GM23338 (cell line): Measurements from ENCODE around the gene CACNA1A. TPM values are rescaled to one million over a fixed set of nuclear protein-coding genes. Genes with fewer than 3 reads are reported as not detected.
A peak's percentile ranks its signal among the peaks of the same experiment; 100 is the strongest.

Experiments used
- ATAC-seq: fragments of 200-7000 bp; cut with Tn5 transposase; 3 replicates; pipeline ENCODE4 v1.9.1; 2020
- DNase-seq: peaks from one replicate; pipeline ENCODE4 v3.0.0-alpha.2; 2015; ENCODE audit warnings: low spot score
- H2AFZ ChIP-seq: fragments of 200-600 bp; sonication (generic); 2 replicates; pipeline ENCODE4 v1.8.0; 2016; ENCODE audit warnings: antibody characterized with exemption, mild to moderate bottlenecking, moderate library complexity
- H3F3A ChIP-seq: fragments of 200-600 bp; sonication (generic); replicated peaks from 2 replicates; pipeline ENCODE4 v1.8.0; 2017; ENCODE audit warnings: antibody characterized with exemption, mixed run types, low read depth
- H3K27ac ChIP-seq: fragments of 200-600 bp; sonication (generic); 2 replicates; pipeline ENCODE4 v1.6.1; 2016; ENCODE audit warnings: low read depth
- H3K27me3 ChIP-seq: fragments of 200-600 bp; sonication (generic); 2 replicates; pipeline ENCODE4 v1.8.0; 2016; ENCODE audit warnings: mild to moderate bottlenecking, mixed run types, moderate library complexity; ENCODE audit not compliant: insufficient read depth
- H3K36me3 ChIP-seq: fragments of 200-600 bp; sonication (generic); 2 replicates; pipeline ENCODE4 v1.8.0; 2016; ENCODE audit warnings: mild to moderate bottlenecking; ENCODE audit not compliant: insufficient read depth
- H3K4me1 ChIP-seq: fragments of 200-600 bp; sonication (generic); 2 replicates; pipeline ENCODE4 v1.8.0; 2016; ENCODE audit warnings: mild to moderate bottlenecking, moderate library complexity; ENCODE audit not compliant: insufficient read depth
- H3K4me2 ChIP-seq: fragments of 200-600 bp; sonication (generic); 2 replicates; pipeline ENCODE4 v1.7.1; 2017; ENCODE audit warnings: mixed run types
- H3K4me3 ChIP-seq: fragments of 200-600 bp; sonication (generic); 2 replicates; pipeline ENCODE4 v1.6.1; 2016; ENCODE audit warnings: mixed run types
- H3K79me2 ChIP-seq: fragments of 200-600 bp; sonication (generic); replicated peaks from 2 replicates; pipeline ENCODE4 v1.8.0; 2017; ENCODE audit warnings: mild to moderate bottlenecking; ENCODE audit not compliant: insufficient read depth
- H3K9me2 ChIP-seq: fragments of 200-600 bp; sonication (generic); 2 replicates; pipeline ENCODE4 v1.8.0; 2017; ENCODE audit not compliant: insufficient read depth
- H4K20me1 ChIP-seq: fragments of 200-600 bp; sonication (generic); replicated peaks from 2 replicates; pipeline ENCODE4 v1.8.0; 2017; ENCODE audit warnings: mild to moderate bottlenecking; ENCODE audit not compliant: insufficient read depth
- H3K27ac Mint-ChIP-seq: 2 replicates; pipeline ENCODE4 v1.8.0; 2020; ENCODE audit warnings: inconsistent platforms, mild to moderate bottlenecking, moderate library complexity, mixed read lengths
- H3K27me3 Mint-ChIP-seq: 3 replicates; pipeline ENCODE4 v1.8.0; 2022; ENCODE audit warnings: low read depth, mild to moderate bottlenecking, moderate library complexity, mixed read lengths, inconsistent platforms; ENCODE audit not compliant: insufficient read depth, poor library complexity
- H3K36me3 Mint-ChIP-seq: 3 replicates; pipeline ENCODE4 v1.8.0; 2021; ENCODE audit warnings: low read depth, mild to moderate bottlenecking, inconsistent platforms, moderate library complexity, mixed read lengths
- H3K4me1 Mint-ChIP-seq: 3 replicates; pipeline ENCODE4 v1.8.0; 2020; ENCODE audit warnings: mild to moderate bottlenecking, inconsistent platforms, mixed read lengths
- H3K4me3 Mint-ChIP-seq: 3 replicates; pipeline ENCODE4 v1.8.0; 2021; ENCODE audit warnings: moderate library complexity, mild to moderate bottlenecking, inconsistent platforms, mixed read lengths
- H3K9me3 Mint-ChIP-seq: 3 replicates; pipeline ENCODE4 v1.8.0; 2020; ENCODE audit warnings: moderate library complexity, mild to moderate bottlenecking, inconsistent platforms, mixed read lengths
- CREB1 ChIP-seq: fragments of 250-450 bp; sonication (Bioruptor Pico); IDR thresholded peaks from 2 replicates; pipeline ENCODE4 v1.5.0; 2020; ENCODE audit warnings: low read depth, mild to moderate bottlenecking, moderate library complexity
- EZH2 ChIP-seq: fragments of 200-600 bp; sonication (generic); IDR thresholded peaks from one replicate; pipeline ENCODE4 v1.8.0; 2017; ENCODE audit warnings: antibody characterized with exemption, mild to moderate bottlenecking, low read depth; ENCODE audit not compliant: unreplicated experiment
- EZH2phosphoT487 ChIP-seq: fragments of 200-600 bp; sonication (generic); IDR thresholded peaks from one replicate; pipeline ENCODE4 v1.8.1; 2018; ENCODE audit warnings: antibody characterized with exemption; ENCODE audit not compliant: unreplicated experiment
- JUNB ChIP-seq: IDR thresholded peaks from one replicate; pipeline ENCODE4 v1.6.1; 2016; ENCODE audit warnings: antibody characterized with exemption; ENCODE audit not compliant: unreplicated experiment
- NANOG ChIP-seq: IDR thresholded peaks from 2 replicates; pipeline ENCODE4 v1.6.1; 2016; ENCODE audit warnings: antibody characterized with exemption, borderline replicate concordance
- POLR2AphosphoS5 ChIP-seq: IDR thresholded peaks from 2 replicates; pipeline ENCODE4 v1.6.1; 2016; ENCODE audit warnings: antibody characterized with exemption, low read depth
- STAT1 ChIP-seq: IDR thresholded peaks from one replicate; pipeline ENCODE4 v1.6.1; 2016; ENCODE audit warnings: antibody characterized with exemption; ENCODE audit not compliant: unreplicated experiment
- ZNF114 ChIP-seq: fragments of 250-450 bp; sonication (Bioruptor Pico); IDR thresholded peaks from 2 replicates; pipeline ENCODE4 v1.5.0; 2020; ENCODE audit warnings: mild to moderate bottlenecking, moderate library complexity
- ZNF331 ChIP-seq: fragments of 250-450 bp; sonication (Bioruptor Pico); IDR thresholded peaks from 2 replicates; pipeline ENCODE4 v1.5.0; 2020; ENCODE audit warnings: low read depth, mild to moderate bottlenecking, moderate library complexity
- polyA plus RNA-seq: library from polyadenylated mRNA; unstranded; fragments of >200 nt; fragmentation: Nextera tagmentation; extraction: Ambion mirVana; gene quantifications from 2 replicates; pipeline ENCODE4 v1.2.1, GENCODE V29; 2016
- total RNA-seq: library from RNA; depleted of rRNA; stranded (reverse); fragments of >200 nt; shearing (Covaris generic); gene quantifications from 2 replicates; pipeline ENCODE4 v1.2.3, GENCODE V29; 2014
- TF ChIP-seq, protein P1 (sequence below): IDR thresholded peaks from 2 replicates; pipeline ENCODE4 v1.6.1; 2016; ENCODE audit warnings: antibody characterized with exemption
- TF ChIP-seq, protein P2 (sequence below): fragments of 250-450 bp; sonication (Bioruptor Pico); IDR thresholded peaks from 2 replicates; pipeline ENCODE4 v1.5.0; 2020; ENCODE audit warnings: mild to moderate bottlenecking, moderate library complexity
- TF ChIP-seq, protein P3 (sequence below): IDR thresholded peaks from one replicate; pipeline ENCODE4 v1.6.1; 2018; ENCODE audit warnings: antibody characterized with exemption; ENCODE audit not compliant: unreplicated experiment
- TF ChIP-seq, protein P4 (sequence below), 2 experiments: fragments of 200-600 bp in 1 of 2; sonication (generic) in 1 of 2; conservative IDR thresholded peaks; 2 replicates each; pipeline versions ENCODE4 v1.5.1 to v1.6.1; 2016 to 2017; ENCODE audit warnings: antibody characterized with exemption in 2 of 2, low read depth in 2 of 2, mild to moderate bottlenecking in 2 of 2, moderate library complexity in 1 of 2

Gene CACNA1A
- total and polyA plus RNA-seq, 2 experiments from 2014 or later: 7.4 to 20.3 TPM

DNA sequence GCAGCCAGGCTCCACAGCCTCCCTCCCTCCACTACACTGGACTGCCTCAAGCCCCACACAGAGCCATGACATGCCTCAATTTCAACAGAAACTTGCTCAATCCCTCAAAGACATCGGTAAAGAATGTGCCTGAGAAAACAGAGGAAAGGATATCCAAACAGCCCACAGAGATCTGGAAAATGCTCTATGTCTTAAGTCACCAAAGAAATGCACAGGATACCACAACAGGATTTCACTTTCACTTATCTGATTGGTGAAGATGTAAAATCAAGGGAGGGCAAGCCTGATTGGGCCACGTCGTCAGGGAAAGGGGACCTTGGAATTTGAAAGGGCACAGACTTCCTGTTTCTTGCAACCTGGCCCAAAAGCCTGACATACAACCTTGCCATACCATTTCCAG, 14.2 kb downstream of the CACNA1A start:
- Mint-ChIP-seq H3K9me3 (no peaks in the 10 kb centered on the region), H3K4me3 (no peak overlapping the region; the same call in 2 of the 3 replicates), H3K27ac (peak overlapping the region; percentile 54; the same call in 1 of the 2 replicates), H3K4me1 (peaks cover 21% of the 10 kb centered on the region), H3K27me3 (peaks cover 3% of the 10 kb centered on the region), H3K36me3 (peaks cover 9% of the 10 kb centered on the region; the same call in 1 of the 3 replicates)
- H3K4me1 ChIP-seq: peaks cover 12% of the 10 kb centered on the region
- H3K4me3 ChIP-seq: no peak overlapping the region
- 0 out of 2 replicates have a peak overlapping the region, but pooled peaks have one; percentile 0 for H3K4me2 ChIP-seq
- no peaks in the 10 kb centered on the region for H3K27me3 ChIP-seq
- peaks cover 10% of the 10 kb centered on the region for H3K79me2 ChIP-seq
- DNase-seq: peak; percentile 67
- peak; percentile 53; the same call in 2 of the 3 replicates for ATAC-seq
- H4K20me1 ChIP-seq: 0 out of 2 replicates have a peak, but pooled peaks cover 8% of the 10 kb centered on the region
- H2AFZ ChIP-seq: no peak overlapping the region
- no peak overlapping the region for H3K27ac ChIP-seq
- no peaks in the 10 kb centered on the region for H3K9me2 ChIP-seq
- no peak for TF ChIP-seq STAT1
- TF ChIP-seq NANOG: no peak
- TF ChIP-seq POLR2AphosphoS5: no peak
- no peak for TF ChIP-seq EZH2phosphoT487
- TF ChIP-seq, protein P1, sequence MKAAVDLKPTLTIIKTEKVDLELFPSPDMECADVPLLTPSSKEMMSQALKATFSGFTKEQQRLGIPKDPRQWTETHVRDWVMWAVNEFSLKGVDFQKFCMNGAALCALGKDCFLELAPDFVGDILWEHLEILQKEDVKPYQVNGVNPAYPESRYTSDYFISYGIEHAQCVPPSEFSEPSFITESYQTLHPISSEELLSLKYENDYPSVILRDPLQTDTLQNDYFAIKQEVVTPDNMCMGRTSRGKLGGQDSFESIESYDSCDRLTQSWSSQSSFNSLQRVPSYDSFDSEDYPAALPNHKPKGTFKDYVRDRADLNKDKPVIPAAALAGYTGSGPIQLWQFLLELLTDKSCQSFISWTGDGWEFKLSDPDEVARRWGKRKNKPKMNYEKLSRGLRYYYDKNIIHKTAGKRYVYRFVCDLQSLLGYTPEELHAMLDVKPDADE: no peak
- TF ChIP-seq, protein P2, sequence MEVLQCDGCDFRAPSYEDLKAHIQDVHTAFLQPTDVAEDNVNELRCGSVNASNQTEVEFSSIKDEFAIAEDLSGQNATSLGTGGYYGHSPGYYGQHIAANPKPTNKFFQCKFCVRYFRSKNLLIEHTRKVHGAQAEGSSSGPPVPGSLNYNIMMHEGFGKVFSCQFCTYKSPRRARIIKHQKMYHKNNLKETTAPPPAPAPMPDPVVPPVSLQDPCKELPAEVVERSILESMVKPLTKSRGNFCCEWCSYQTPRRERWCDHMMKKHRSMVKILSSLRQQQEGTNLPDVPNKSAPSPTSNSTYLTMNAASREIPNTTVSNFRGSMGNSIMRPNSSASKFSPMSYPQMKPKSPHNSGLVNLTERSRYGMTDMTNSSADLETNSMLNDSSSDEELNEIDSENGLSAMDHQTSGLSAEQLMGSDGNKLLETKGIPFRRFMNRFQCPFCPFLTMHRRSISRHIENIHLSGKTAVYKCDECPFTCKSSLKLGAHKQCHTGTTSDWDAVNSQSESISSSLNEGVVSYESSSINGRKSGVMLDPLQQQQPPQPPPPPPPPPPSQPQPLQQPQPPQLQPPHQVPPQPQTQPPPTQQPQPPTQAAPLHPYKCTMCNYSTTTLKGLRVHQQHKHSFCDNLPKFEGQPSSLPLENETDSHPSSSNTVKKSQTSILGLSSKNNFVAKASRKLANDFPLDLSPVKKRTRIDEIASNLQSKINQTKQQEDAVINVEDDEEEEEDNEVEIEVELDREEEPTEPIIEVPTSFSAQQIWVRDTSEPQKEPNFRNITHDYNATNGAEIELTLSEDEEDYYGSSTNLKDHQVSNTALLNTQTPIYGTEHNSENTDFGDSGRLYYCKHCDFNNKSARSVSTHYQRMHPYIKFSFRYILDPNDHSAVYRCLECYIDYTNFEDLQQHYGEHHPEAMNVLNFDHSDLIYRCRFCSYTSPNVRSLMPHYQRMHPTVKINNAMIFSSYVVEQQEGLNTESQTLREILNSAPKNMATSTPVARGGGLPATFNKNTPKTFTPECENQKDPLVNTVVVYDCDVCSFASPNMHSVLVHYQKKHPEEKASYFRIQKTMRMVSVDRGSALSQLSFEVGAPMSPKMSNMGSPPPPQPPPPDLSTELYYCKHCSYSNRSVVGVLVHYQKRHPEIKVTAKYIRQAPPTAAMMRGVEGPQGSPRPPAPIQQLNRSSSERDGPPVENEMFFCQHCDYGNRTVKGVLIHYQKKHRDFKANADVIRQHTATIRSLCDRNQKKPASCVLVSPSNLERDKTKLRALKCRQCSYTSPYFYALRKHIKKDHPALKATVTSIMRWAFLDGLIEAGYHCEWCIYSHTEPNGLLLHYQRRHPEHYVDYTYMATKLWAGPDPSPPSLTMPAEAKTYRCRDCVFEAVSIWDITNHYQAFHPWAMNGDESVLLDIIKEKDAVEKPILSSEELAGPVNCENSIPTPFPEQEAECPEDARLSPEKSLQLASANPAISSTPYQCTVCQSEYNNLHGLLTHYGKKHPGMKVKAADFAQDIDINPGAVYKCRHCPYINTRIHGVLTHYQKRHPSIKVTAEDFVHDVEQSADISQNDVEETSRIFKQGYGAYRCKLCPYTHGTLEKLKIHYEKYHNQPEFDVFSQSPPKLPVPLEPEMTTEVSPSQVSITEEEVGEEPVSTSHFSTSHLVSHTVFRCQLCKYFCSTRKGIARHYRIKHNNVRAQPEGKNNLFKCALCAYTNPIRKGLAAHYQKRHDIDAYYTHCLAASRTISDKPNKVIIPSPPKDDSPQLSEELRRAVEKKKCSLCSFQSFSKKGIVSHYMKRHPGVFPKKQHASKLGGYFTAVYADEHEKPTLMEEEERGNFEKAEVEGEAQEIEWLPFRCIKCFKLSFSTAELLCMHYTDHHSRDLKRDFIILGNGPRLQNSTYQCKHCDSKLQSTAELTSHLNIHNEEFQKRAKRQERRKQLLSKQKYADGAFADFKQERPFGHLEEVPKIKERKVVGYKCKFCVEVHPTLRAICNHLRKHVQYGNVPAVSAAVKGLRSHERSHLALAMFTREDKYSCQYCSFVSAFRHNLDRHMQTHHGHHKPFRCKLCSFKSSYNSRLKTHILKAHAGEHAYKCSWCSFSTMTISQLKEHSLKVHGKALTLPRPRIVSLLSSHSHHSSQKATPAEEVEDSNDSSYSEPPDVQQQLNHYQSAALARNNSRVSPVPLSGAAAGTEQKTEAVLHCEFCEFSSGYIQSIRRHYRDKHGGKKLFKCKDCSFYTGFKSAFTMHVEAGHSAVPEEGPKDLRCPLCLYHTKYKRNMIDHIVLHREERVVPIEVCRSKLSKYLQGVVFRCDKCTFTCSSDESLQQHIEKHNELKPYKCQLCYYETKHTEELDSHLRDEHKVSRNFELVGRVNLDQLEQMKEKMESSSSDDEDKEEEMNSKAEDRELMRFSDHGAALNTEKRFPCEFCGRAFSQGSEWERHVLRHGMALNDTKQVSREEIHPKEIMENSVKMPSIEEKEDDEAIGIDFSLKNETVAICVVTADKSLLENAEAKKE (CRISPR knock-in tag): no peak
- TF ChIP-seq, protein P3, sequence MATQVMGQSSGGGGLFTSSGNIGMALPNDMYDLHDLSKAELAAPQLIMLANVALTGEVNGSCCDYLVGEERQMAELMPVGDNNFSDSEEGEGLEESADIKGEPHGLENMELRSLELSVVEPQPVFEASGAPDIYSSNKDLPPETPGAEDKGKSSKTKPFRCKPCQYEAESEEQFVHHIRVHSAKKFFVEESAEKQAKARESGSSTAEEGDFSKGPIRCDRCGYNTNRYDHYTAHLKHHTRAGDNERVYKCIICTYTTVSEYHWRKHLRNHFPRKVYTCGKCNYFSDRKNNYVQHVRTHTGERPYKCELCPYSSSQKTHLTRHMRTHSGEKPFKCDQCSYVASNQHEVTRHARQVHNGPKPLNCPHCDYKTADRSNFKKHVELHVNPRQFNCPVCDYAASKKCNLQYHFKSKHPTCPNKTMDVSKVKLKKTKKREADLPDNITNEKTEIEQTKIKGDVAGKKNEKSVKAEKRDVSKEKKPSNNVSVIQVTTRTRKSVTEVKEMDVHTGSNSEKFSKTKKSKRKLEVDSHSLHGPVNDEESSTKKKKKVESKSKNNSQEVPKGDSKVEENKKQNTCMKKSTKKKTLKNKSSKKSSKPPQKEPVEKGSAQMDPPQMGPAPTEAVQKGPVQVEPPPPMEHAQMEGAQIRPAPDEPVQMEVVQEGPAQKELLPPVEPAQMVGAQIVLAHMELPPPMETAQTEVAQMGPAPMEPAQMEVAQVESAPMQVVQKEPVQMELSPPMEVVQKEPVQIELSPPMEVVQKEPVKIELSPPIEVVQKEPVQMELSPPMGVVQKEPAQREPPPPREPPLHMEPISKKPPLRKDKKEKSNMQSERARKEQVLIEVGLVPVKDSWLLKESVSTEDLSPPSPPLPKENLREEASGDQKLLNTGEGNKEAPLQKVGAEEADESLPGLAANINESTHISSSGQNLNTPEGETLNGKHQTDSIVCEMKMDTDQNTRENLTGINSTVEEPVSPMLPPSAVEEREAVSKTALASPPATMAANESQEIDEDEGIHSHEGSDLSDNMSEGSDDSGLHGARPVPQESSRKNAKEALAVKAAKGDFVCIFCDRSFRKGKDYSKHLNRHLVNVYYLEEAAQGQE: no peak
- TF ChIP-seq ZNF331: no peak
- TF ChIP-seq JUNB: no peak
- TF ChIP-seq, protein P4, sequence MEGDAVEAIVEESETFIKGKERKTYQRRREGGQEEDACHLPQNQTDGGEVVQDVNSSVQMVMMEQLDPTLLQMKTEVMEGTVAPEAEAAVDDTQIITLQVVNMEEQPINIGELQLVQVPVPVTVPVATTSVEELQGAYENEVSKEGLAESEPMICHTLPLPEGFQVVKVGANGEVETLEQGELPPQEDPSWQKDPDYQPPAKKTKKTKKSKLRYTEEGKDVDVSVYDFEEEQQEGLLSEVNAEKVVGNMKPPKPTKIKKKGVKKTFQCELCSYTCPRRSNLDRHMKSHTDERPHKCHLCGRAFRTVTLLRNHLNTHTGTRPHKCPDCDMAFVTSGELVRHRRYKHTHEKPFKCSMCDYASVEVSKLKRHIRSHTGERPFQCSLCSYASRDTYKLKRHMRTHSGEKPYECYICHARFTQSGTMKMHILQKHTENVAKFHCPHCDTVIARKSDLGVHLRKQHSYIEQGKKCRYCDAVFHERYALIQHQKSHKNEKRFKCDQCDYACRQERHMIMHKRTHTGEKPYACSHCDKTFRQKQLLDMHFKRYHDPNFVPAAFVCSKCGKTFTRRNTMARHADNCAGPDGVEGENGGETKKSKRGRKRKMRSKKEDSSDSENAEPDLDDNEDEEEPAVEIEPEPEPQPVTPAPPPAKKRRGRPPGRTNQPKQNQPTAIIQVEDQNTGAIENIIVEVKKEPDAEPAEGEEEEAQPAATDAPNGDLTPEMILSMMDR (conservative IDR thresholded peaks at IDR 0.05; ENCODE audit: low read depth in 2 of 2): no peak
- no peak for TF ChIP-seq EZH2
- TF ChIP-seq CREB1: no peak
- TF ChIP-seq ZNF114 (CRISPR knock-in tag): no peak
- no peaks in the 10 kb centered on the region for H3F3A ChIP-seq
- H3K36me3 ChIP-seq: no peaks in the 10 kb centered on the region
